CD14-positive monocyte (primary cell): ENCODE data around the gene MTMR6. TPM values are rescaled to one million over a fixed set of nuclear protein-coding genes. Genes with fewer than 3 reads are reported as not detected.

ENCODE experiments used
- DNase-seq, 3 donors: peaks; one replicate each; pipeline ENCODE4 v3.0.0-alpha.2; 2011 to 2022
- H2AFZ ChIP-seq: 2 replicates; pipeline ENCODE4 v1.6.0; 2012; ENCODE audit warnings: mild to moderate bottlenecking, low read depth, low read length, inconsistent platforms; ENCODE audit not compliant: insufficient read depth, poor library complexity, severe bottlenecking
- H3K27ac ChIP-seq, 2 donors: 1 replicate in 1 of 2; 2 replicates in 1 of 2; pipeline ENCODE4 v1.5.1; 2012 to 2013; ENCODE audit warnings: low read length in 2 of 2, control low read depth in 1 of 2, inconsistent platforms in 1 of 2, low read depth in 1 of 2, mild to moderate bottlenecking in 1 of 2
- H3K27me3 ChIP-seq, 2 donors: one replicate each; pipeline versions ENCODE4 v1.6.0 to v1.6.1; 2011 to 2013; ENCODE audit warnings: low read length in 2 of 2; ENCODE audit not compliant: control insufficient read depth in 2 of 2, insufficient read depth in 2 of 2
- H3K36me3 ChIP-seq, 2 donors: replicated peaks in 1 of 2; 1 replicate in 1 of 2; 2 replicates in 1 of 2; pipeline versions ENCODE4 v1.5.1 to v1.6.1; 2012 to 2013; ENCODE audit warnings: low read length in 2 of 2, control low read depth in 1 of 2, inconsistent platforms in 1 of 2, mild to moderate bottlenecking in 1 of 2; ENCODE audit not compliant: insufficient read depth in 2 of 2, control insufficient read depth in 1 of 2
- H3K4me1 ChIP-seq, 2 donors: 1 replicate in 1 of 2; 2 replicates in 1 of 2; pipeline versions ENCODE4 v1.5.1 to v1.6.1; 2012 to 2013; ENCODE audit warnings: low read length in 2 of 2, control low read depth in 1 of 2, inconsistent platforms in 1 of 2, mild to moderate bottlenecking in 1 of 2, moderate library complexity in 1 of 2; ENCODE audit not compliant: insufficient read depth in 2 of 2, control insufficient read depth in 1 of 2
- H3K4me2 ChIP-seq: replicated peaks from 2 replicates; pipeline ENCODE3; 2012; ENCODE audit warnings: low read length, moderate library complexity, mild to moderate bottlenecking; ENCODE audit not compliant: poor library complexity, severe bottlenecking; ENCODE audit errors: extremely low read depth
- H3K4me3 ChIP-seq, 3 experiments: fragments of 200-600 bp in 1 of 3; sonication (generic) in 1 of 3; replicated peaks in 1 of 3; 1 replicate in 2 of 3; 2 replicates in 1 of 3; pipeline ENCODE4 v1.5.1; 2011 to 2013; ENCODE audit warnings: low read length in 3 of 3, mild to moderate bottlenecking in 3 of 3, control low read depth in 2 of 3, low read depth in 2 of 3, inconsistent platforms in 1 of 3, moderate library complexity in 1 of 3
- H3K79me2 ChIP-seq: 2 replicates; pipeline ENCODE4 v1.6.0; 2012; ENCODE audit warnings: mild to moderate bottlenecking, control low read depth, inconsistent platforms, low read length, moderate library complexity; ENCODE audit not compliant: insufficient read depth
- H3K9ac ChIP-seq: 2 replicates; pipeline ENCODE4 v1.6.0; 2017; ENCODE audit warnings: low read length, mild to moderate bottlenecking; ENCODE audit not compliant: insufficient read depth, poor library complexity, severe bottlenecking
- H3K9me3 ChIP-seq, 2 donors: replicated peaks in 1 of 2; 1 replicate in 1 of 2; 2 replicates in 1 of 2; pipeline versions ENCODE4 v1.5.1 to v1.6.1; 2012 to 2013; ENCODE audit warnings: low read length in 2 of 2, control low read depth in 1 of 2; ENCODE audit not compliant: control insufficient read depth in 1 of 2, insufficient read depth in 1 of 2
- H4K20me1 ChIP-seq: 2 replicates; pipeline ENCODE4 v1.6.0; 2012; ENCODE audit warnings: mild to moderate bottlenecking, low read length, control low read depth, moderate library complexity; ENCODE audit not compliant: insufficient read depth
- H3K27ac Mint-ChIP-seq, 7 donors: one replicate each; pipeline ENCODE4 v1.8.0; 2020; ENCODE audit warnings: mild to moderate bottlenecking in 7 of 7, mixed read lengths in 7 of 7, moderate library complexity in 6 of 7, inconsistent platforms in 2 of 7
- H3K27me3 Mint-ChIP-seq, 3 donors: one replicate each; pipeline ENCODE4 v1.8.0; 2021 to 2022; ENCODE audit warnings: low read depth in 3 of 3, mild to moderate bottlenecking in 3 of 3, mixed read lengths in 3 of 3, moderate library complexity in 3 of 3, inconsistent platforms in 1 of 3
- H3K36me3 Mint-ChIP-seq, 2 donors: one replicate each; pipeline ENCODE4 v1.8.0; 2020; ENCODE audit warnings: mixed read lengths in 2 of 2, inconsistent platforms in 1 of 2, mild to moderate bottlenecking in 1 of 2
- H3K4me1 Mint-ChIP-seq: one replicate; pipeline ENCODE4 v1.8.0; 2020; ENCODE audit warnings: mild to moderate bottlenecking, mixed read lengths
- H3K4me3 Mint-ChIP-seq, 2 donors: one replicate each; pipeline ENCODE4 v1.8.0; 2020; ENCODE audit warnings: mild to moderate bottlenecking in 2 of 2, mixed read lengths in 2 of 2, moderate library complexity in 1 of 2
- H3K9me3 Mint-ChIP-seq, 7 donors: one replicate each; pipeline ENCODE4 v1.8.0; 2020 to 2022; ENCODE audit warnings: mixed read lengths in 7 of 7, mild to moderate bottlenecking in 6 of 7, moderate library complexity in 6 of 7, inconsistent platforms in 2 of 7
- CTCF ChIP-seq: fragments of 200-600 bp; IDR thresholded peaks from one replicate; pipeline ENCODE4 v1.8.0; 2022; ENCODE audit warnings: antibody characterized with exemption, mild to moderate bottlenecking
- WGBS: methylation state at CpG from one replicate; pipeline ENCODE4 v1.1.5; 2013; ENCODE audit warnings: missing lambda C conversion rate; ENCODE audit not compliant: insufficient coverage; 5-methylcytosine and 5-hydroxymethylcytosine counted together
- intact Hi-C, 2 donors: fragments of 100-400 bp; cut with micrococcal nuclease; formaldehyde crosslinking; loops; one replicate each; pipeline versions ENCODE4 v1.15.0 to v1.15.1; 2023
- polyA plus RNA-seq, 3 donors: library from polyadenylated mRNA; depleted of rRNA in 1 of 3; unstranded in 2 of 3; stranded (reverse) in 1 of 3; fragments of 300-500 nt in 2 of 3; fragments of >200 nt in 1 of 3; fragmentation: Illumina TruSeq in 2 of 3; gene quantifications; 1 replicate in 2 of 3; 2 replicates in 1 of 3; pipeline ENCODE4 v1.2.3, GENCODE V29; 2012 to 2021

The MTMR6 gene
- polyA plus RNA-seq, 3 donors, result 7.4 to 31.9 (median 24.4) TPM

- H3K9me3 ChIP-seq, result no peaks in the 10 kb centered on the region
- H3K4me1 ChIP-seq, result no peaks in the 10 kb centered on the region
- H3K4me3 ChIP-seq, result no peak overlapping the region
- H3K36me3 ChIP-seq, result no peaks in the 10 kb centered on the region
- no peak overlapping the region for H3K27ac ChIP-seq
- no peak for DNase-seq
- H3K79me2 ChIP-seq, result no peaks in the 10 kb centered on the region
- intact Hi-C loops, result no loop called here
- peaks cover 0 to 2% of the 10 kb centered on the region in 2 donors for H3K27me3 ChIP-seq
- Mint-ChIP-seq H3K27me3 (peaks cover 18 to 21% (median 19%) of the 10 kb centered on the region in 3 donors), H3K4me1 (no peaks in the 10 kb centered on the region), H3K4me3 (no peak overlapping the region), H3K36me3 (no peaks in the 10 kb centered on the region), H3K27ac (no peak overlapping the region), H3K9me3 (peaks cover 0 to 3% (median 0%) of the 10 kb centered on the region in 7 donors)
- no peak overlapping the region for H3K9ac ChIP-seq
- WGBS, result 93% methylated on average over 7 of the region's 8 CpGs
- H2AFZ ChIP-seq, result no peak overlapping the region
- TF ChIP-seq CTCF, result no peak
- H4K20me1 ChIP-seq, result no peaks in the 10 kb centered on the region
- no peak overlapping the region for H3K4me2 ChIP-seq
Measured at GRCh38 chr13:25207291-25207810, 79.9 kb downstream of the MTMR6 start.

- Mint-ChIP-seq H3K27me3 (peaks cover 10 to 23% (median 12%) of the 10 kb centered on the region in 3 donors), H3K9me3 (peaks cover 0 to 3% (median 0%) of the 10 kb centered on the region in 7 donors), H3K4me3 (no peak overlapping the region), H3K36me3 (no peaks in the 10 kb centered on the region), H3K4me1 (no peaks in the 10 kb centered on the region), H3K27ac (no peak overlapping the region)
- Histone ChIP-seq H2AFZ (no peak overlapping the region), H3K27me3 (peaks cover 0 to 2% of the 10 kb centered on the region in 2 donors), H3K9me3 (no peaks in the 10 kb centered on the region), H3K9ac (no peak overlapping the region), H3K4me1 (no peaks in the 10 kb centered on the region), H3K4me3 (no peak overlapping the region), H4K20me1 (no peaks in the 10 kb centered on the region), H3K36me3 (no peaks in the 10 kb centered on the region), H3K27ac (no peak overlapping the region), H3K79me2 (no peaks in the 10 kb centered on the region), H3K4me2 (no peak overlapping the region)
- DNase-seq, result no peak
- intact Hi-C loops, result no loop called here
- TF ChIP-seq CTCF, result no peak
- WGBS, result 84% methylated on average over 3 of the region's 4 CpGs
Measured at GRCh38 chr13:25204863-25205262, 82.4 kb downstream of the MTMR6 start.
